ENCODE results near the gene MAGEB3. TPM values are rescaled to one million over a fixed set of nuclear protein-coding genes. Genes with fewer than 3 reads are reported as not detected.
A peak's percentile ranks its signal among the peaks of the same experiment; 100 is the strongest.
"Not testable (repeated sequence)": the region's sequence is repeated elsewhere in the genome, so short reads cannot be mapped to it uniquely, and the experiment has no call there.

Gene MAGEB3
- total RNA-seq, 1 experiment from 2014 or later = not detected

DNA sequence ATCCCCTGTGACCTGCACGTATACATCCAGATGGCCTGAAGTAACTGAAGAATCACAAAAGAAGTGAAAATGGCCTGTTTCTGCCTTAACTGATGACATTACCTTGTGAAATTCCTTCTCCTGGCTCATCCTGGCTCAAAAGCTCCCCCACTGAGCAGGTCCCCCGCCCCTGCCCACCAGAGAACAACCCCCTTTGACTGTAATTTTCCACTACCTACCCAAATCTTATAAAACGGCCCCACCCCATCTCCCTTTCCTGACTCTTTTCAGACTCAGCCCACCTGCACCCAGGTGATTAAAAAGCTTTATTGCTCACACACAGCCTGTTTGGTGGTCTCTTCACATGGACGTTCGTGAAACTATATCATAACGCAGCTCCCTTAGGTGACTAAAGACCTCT is 36.5 kb upstream of the MAGEB3 start:
- POLR2A ChIA-PET; intact Hi-C loops (cut with micrococcal nuclease): not testable (repeated sequence)

DNA sequence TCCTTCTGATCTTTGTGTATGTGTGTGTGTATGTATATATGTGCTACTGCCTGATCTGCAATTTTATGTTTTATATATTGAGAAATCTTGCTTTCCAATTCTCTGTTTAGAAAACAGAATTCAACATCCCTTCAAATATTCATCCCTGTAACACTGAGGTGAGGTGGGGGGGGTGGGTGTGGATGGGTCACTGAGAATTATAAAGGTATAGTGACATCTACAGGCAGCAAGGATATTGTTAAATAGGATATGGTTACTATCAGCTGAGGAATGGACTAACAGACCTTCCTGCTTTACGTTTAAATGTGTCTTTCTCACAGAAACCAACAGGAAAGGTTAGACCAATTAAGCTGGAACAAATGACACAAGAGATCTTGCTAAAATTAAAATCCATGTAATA is 34.1 kb upstream of the MAGEB3 start:
- ChIA-PET RAD21 (ENCODE audit: low non-redundant PET in 1 of 2, low total read pairs in 2 of 2, uncharacterized antibody in 2 of 2, unreplicated experiment in 2 of 2) (no interaction called here), POLR2A (no interaction called here), CTCF (interaction anchor here (0.8 to 1.6 kb wide), 3 partner anchors 9 to 54 kb away, joined by 3 to 7 read pairs (median 4); no protein-coding TSS in a partner anchor)
- H3K79me2 ChIP-seq (ENCODE audit: insufficient read depth, low read length) = no peaks in the 10 kb centered on the region
- no peaks in the 10 kb centered on the region for H3K27me3 ChIP-seq (ENCODE audit: insufficient read depth, low read length)
- no peaks in the 10 kb centered on the region for H3K36me3 ChIP-seq (ENCODE audit: control insufficient read depth in 1 of 2, insufficient read depth in 2 of 2, low read length in 2 of 2)
- BruUV-seq (replicated peaks) = no TSS peak
- no peak overlapping the region for H2AFZ ChIP-seq (ENCODE audit: low read depth, low read length, poor library complexity, severe bottlenecking)
- no peaks in the 10 kb centered on the region for H3K4me1 ChIP-seq (ENCODE audit: control insufficient read depth in 1 of 2, insufficient read depth in 2 of 2, low read length in 2 of 2)
- H3K9me3 ChIP-seq (ENCODE audit: control insufficient read depth in 1 of 2, insufficient read depth in 1 of 2, low read depth in 1 of 2, low read length in 2 of 2) = no peaks in the 10 kb centered on the region
- TF ChIP-seq RAD21 (IDR thresholded peaks at IDR 0.05; ENCODE audit: low read depth) (peak; percentile 58), EZH2phosphoT487 (IDR thresholded peaks at IDR 0.05; ENCODE audit: borderline replicate concordance) (no peak), YY1 (IDR thresholded peaks at IDR 0.05; ENCODE audit: extremely low read depth, insufficient replicate concordance, low read depth, low read length) (no peak), ELF1 (IDR thresholded peaks at IDR 0.05; ENCODE audit: borderline replicate concordance, low read depth) (no peak)
- TF ChIP-seq, protein P1, sequence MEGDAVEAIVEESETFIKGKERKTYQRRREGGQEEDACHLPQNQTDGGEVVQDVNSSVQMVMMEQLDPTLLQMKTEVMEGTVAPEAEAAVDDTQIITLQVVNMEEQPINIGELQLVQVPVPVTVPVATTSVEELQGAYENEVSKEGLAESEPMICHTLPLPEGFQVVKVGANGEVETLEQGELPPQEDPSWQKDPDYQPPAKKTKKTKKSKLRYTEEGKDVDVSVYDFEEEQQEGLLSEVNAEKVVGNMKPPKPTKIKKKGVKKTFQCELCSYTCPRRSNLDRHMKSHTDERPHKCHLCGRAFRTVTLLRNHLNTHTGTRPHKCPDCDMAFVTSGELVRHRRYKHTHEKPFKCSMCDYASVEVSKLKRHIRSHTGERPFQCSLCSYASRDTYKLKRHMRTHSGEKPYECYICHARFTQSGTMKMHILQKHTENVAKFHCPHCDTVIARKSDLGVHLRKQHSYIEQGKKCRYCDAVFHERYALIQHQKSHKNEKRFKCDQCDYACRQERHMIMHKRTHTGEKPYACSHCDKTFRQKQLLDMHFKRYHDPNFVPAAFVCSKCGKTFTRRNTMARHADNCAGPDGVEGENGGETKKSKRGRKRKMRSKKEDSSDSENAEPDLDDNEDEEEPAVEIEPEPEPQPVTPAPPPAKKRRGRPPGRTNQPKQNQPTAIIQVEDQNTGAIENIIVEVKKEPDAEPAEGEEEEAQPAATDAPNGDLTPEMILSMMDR (IDR thresholded peaks at IDR 0.05 in 2 of 3, conservative IDR thresholded peaks at IDR 0.05 in 1 of 3; ENCODE audit: borderline replicate concordance in 1 of 3, insufficient read depth in 1 of 3, low read depth in 2 of 3, low read length in 2 of 3) = peak in 2 of 3 experiments; percentile 14 to 47; a peak in 3 of 6 replicates
- H4K20me1 ChIP-seq (ENCODE audit: insufficient read depth) = no peaks in the 10 kb centered on the region
- DNase-seq (ENCODE audit: low read depth, low spot score) (peak; percentile 7), ATAC-seq (peak; percentile 83)
- no peaks in the 10 kb centered on the region for H3K9me2 ChIP-seq (ENCODE audit: insufficient read depth)
- no peak overlapping the region; the same call in 1 of the 2 replicates for H3K4me2 ChIP-seq (ENCODE audit: low read length)
- no peak overlapping the region for H3K9ac ChIP-seq (ENCODE audit: low read length)
- H3K4me3 ChIP-seq (replicated peaks in 1 of 2; ENCODE audit: low read depth in 1 of 2, low read length in 2 of 2) = no peak overlapping the region
- intact Hi-C loops (cut with micrococcal nuclease) = no loop called here
- no peak overlapping the region for H3K27ac ChIP-seq (ENCODE audit: low read depth, low read length)

More for the DNA sequence above, 36.5 kb upstream of the MAGEB3 start:
- H3K4me3 ChIP-seq (replicated peaks in 1 of 2; ENCODE audit: low read depth in 1 of 2, low read length in 2 of 2); H3K9me3 ChIP-seq (ENCODE audit: control insufficient read depth in 1 of 2, insufficient read depth in 1 of 2, low read depth in 1 of 2, low read length in 2 of 2); BruUV-seq (replicated peaks); H3K27me3 ChIP-seq (ENCODE audit: insufficient read depth, low read length); CTCF ChIA-PET; H2AFZ ChIP-seq (ENCODE audit: low read depth, low read length, poor library complexity, severe bottlenecking); H4K20me1 ChIP-seq (ENCODE audit: insufficient read depth); H3K27ac ChIP-seq (ENCODE audit: low read depth, low read length); ATAC-seq; H3K9me2 ChIP-seq (ENCODE audit: insufficient read depth); H3K79me2 ChIP-seq (ENCODE audit: insufficient read depth, low read length); H3K9ac ChIP-seq (ENCODE audit: low read length); H3K4me1 ChIP-seq (ENCODE audit: control insufficient read depth in 1 of 2, insufficient read depth in 2 of 2, low read length in 2 of 2); DNase-seq (ENCODE audit: low read depth, low spot score); H3K36me3 ChIP-seq (ENCODE audit: control insufficient read depth in 1 of 2, insufficient read depth in 2 of 2, low read length in 2 of 2); H3K4me2 ChIP-seq (ENCODE audit: low read length); RAD21 ChIA-PET (ENCODE audit: low non-redundant PET in 1 of 2, low total read pairs in 2 of 2, uncharacterized antibody in 2 of 2, unreplicated experiment in 2 of 2): not testable (repeated sequence)
